Measurements from ENCODE around the gene CTNND2.

Gene CTNND2

GRCh38 chr5:11733185-11733839 lies 170.9 kb downstream of the CTNND2 start:
- POLR2A ChIA-PET: no interaction called here
- CTCF ChIA-PET: no interaction called here
- no peak for TF ChIP-seq CTBP1 (IDR thresholded peaks at IDR 0.05; ENCODE audit: borderline replicate concordance)
- TF ChIP-seq TARDBP (IDR thresholded peaks at IDR 0.05): no peak
- no peak for TF ChIP-seq SUZ12 (IDR thresholded peaks at IDR 0.05)
- TF ChIP-seq BHLHE40 (IDR thresholded peaks at IDR 0.05; ENCODE audit: borderline replicate concordance): no peak
- no peak for TF ChIP-seq FOXK2 (IDR thresholded peaks at IDR 0.05)
- TF ChIP-seq ARNT (IDR thresholded peaks at IDR 0.05): no peak
- TF ChIP-seq NFRKB (IDR thresholded peaks at IDR 0.05): no peak
- no peak for TF ChIP-seq L3MBTL2 (conservative IDR thresholded peaks at IDR 0.05)
- TF ChIP-seq SP1 (IDR thresholded peaks at IDR 0.05): no peak
- TF ChIP-seq FOXA1 (IDR thresholded peaks at IDR 0.05): no peak
- no peak for TF ChIP-seq ELF4 (IDR thresholded peaks at IDR 0.05)
- TF ChIP-seq LEF1 (IDR thresholded peaks at IDR 0.05; ENCODE audit: borderline replicate concordance): no peak
- no peak for TF ChIP-seq ZNF384 (IDR thresholded peaks at IDR 0.05)
- TF ChIP-seq HDGF (IDR thresholded peaks at IDR 0.05; ENCODE audit: borderline replicate concordance): no peak

GRCh38 chr5:11724940-11725339 lies 179.3 kb downstream of the CTNND2 start:
- no peak for DNase-seq (ENCODE audit: extremely low spot score)
- CTCF ChIA-PET: no interaction called here
- POLR2A ChIA-PET: no interaction called here
- TF ChIP-seq FOXK2 (IDR thresholded peaks at IDR 0.05) (no peak), NFRKB (IDR thresholded peaks at IDR 0.05) (no peak), CTBP1 (IDR thresholded peaks at IDR 0.05; ENCODE audit: borderline replicate concordance) (no peak), ZNF384 (IDR thresholded peaks at IDR 0.05) (no peak), FOXA1 (IDR thresholded peaks at IDR 0.05) (no peak), FOXM1 (IDR thresholded peaks at IDR 0.05; ENCODE audit: borderline replicate concordance) (no peak), L3MBTL2 (conservative IDR thresholded peaks at IDR 0.05) (no peak), ARNT (IDR thresholded peaks at IDR 0.05) (no peak)
- TF ChIP-seq, protein P1, sequence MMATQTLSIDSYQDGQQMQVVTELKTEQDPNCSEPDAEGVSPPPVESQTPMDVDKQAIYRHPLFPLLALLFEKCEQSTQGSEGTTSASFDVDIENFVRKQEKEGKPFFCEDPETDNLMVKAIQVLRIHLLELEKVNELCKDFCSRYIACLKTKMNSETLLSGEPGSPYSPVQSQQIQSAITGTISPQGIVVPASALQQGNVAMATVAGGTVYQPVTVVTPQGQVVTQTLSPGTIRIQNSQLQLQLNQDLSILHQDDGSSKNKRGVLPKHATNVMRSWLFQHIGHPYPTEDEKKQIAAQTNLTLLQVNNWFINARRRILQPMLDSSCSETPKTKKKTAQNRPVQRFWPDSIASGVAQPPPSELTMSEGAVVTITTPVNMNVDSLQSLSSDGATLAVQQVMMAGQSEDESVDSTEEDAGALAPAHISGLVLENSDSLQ (IDR thresholded peaks at IDR 0.05): no peak

More at GRCh38 chr5:11733185-11733839, 170.9 kb downstream of the CTNND2 start:
- no peak for DNase-seq (ENCODE audit: extremely low spot score)

DNA sequence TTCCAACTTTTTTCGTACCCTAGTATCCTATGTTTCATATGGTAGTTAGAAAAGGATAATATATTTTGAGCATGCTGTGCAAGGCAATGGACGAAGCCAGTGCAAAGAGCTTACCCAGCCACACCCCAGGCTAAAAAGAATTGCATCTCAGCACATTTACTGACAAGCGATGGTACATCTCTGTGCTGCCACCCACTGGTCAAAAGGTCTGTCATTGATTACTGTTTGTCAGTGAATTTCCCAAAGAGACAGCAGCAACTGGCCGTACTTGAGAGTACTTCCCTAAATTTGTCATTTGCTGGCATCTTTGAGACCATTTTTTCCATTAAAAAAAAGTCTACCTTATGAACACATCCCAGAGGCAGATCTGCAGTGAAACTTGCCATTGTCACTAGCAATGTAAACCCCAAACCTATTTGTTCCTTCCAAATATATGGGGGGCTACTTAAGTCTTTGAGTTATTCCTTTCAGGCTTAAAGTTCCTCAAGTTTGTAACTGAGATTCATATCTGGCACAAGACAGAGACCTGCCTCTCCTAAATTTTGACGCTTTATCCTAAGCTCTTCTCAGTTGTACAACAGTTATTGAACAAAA lies 184.3 kb downstream of the CTNND2 start:
- peak; percentile 18 for DNase-seq (ENCODE audit: extremely low spot score)
- POLR2A ChIA-PET: no interaction called here
- CTCF ChIA-PET: no interaction called here
- no peak for TF ChIP-seq BHLHE40 (IDR thresholded peaks at IDR 0.05; ENCODE audit: borderline replicate concordance)
- TF ChIP-seq L3MBTL2 (conservative IDR thresholded peaks at IDR 0.05): no peak
- no peak for TF ChIP-seq FOXM1 (IDR thresholded peaks at IDR 0.05; ENCODE audit: borderline replicate concordance)
- TF ChIP-seq SP1 (IDR thresholded peaks at IDR 0.05): no peak
- TF ChIP-seq HDGF (IDR thresholded peaks at IDR 0.05; ENCODE audit: borderline replicate concordance): no peak
- no peak for TF ChIP-seq TARDBP (IDR thresholded peaks at IDR 0.05)
- TF ChIP-seq ZNF384 (IDR thresholded peaks at IDR 0.05): no peak
- TF ChIP-seq ELF4 (IDR thresholded peaks at IDR 0.05): no peak
- TF ChIP-seq CTBP1 (IDR thresholded peaks at IDR 0.05; ENCODE audit: borderline replicate concordance): no peak
- TF ChIP-seq, protein P1 (IDR thresholded peaks at IDR 0.05): no peak
- TF ChIP-seq LEF1 (IDR thresholded peaks at IDR 0.05; ENCODE audit: borderline replicate concordance): no peak
- no peak for TF ChIP-seq NFRKB (IDR thresholded peaks at IDR 0.05)
- no peak for TF ChIP-seq ARNT (IDR thresholded peaks at IDR 0.05)
- TF ChIP-seq SUZ12 (IDR thresholded peaks at IDR 0.05): no peak
- no peak for TF ChIP-seq FOXA1 (IDR thresholded peaks at IDR 0.05)
- no peak for TF ChIP-seq FOXK2 (IDR thresholded peaks at IDR 0.05)

- CTCF ChIA-PET: no interaction called here
These were observed 188.6 kb downstream of the CTNND2 start for GRCh38 chr5:11715461-11716196.

DNA sequence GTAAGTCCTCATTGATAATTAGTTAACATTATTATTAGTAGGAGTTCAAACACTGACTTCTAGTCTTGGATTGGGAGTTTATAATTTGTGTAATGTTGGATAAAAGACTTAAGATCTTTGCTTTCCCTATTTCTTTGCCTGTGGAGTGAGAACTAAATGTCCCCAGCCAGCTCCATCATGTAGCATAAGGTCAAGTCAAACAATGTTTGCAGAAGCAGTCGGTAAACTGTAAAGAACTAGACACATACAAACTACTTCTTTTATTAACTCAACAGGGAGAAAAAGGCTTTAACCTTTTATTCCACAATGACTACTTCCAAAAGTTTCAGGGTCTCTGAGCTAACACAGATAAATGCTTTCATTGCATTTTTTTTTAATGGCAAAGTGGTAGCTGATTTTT lies 192.3 kb downstream of the CTNND2 start:
- ChIA-PET POLR2A (no interaction called here), CTCF (no interaction called here)
- DNase-seq (ENCODE audit: extremely low spot score): no peak
- TF ChIP-seq ZNF384 (IDR thresholded peaks at IDR 0.05): no peak
- no peak for TF ChIP-seq BHLHE40 (IDR thresholded peaks at IDR 0.05; ENCODE audit: borderline replicate concordance)
- no peak for TF ChIP-seq ARNT (IDR thresholded peaks at IDR 0.05)
- no peak for TF ChIP-seq NFRKB (IDR thresholded peaks at IDR 0.05)
- no peak for TF ChIP-seq TARDBP (IDR thresholded peaks at IDR 0.05)
- no peak for TF ChIP-seq FOXA1 (IDR thresholded peaks at IDR 0.05)

More at GRCh38 chr5:11715461-11716196, 188.6 kb downstream of the CTNND2 start:
- POLR2A ChIA-PET: no interaction called here
- DNase-seq (ENCODE audit: extremely low spot score): no peak
- TF ChIP-seq ELF4 (IDR thresholded peaks at IDR 0.05) (no peak), LEF1 (IDR thresholded peaks at IDR 0.05; ENCODE audit: borderline replicate concordance) (no peak), L3MBTL2 (conservative IDR thresholded peaks at IDR 0.05) (no peak), FOXA1 (IDR thresholded peaks at IDR 0.05) (no peak), NFRKB (IDR thresholded peaks at IDR 0.05) (no peak), BHLHE40 (IDR thresholded peaks at IDR 0.05; ENCODE audit: borderline replicate concordance) (no peak), HDGF (IDR thresholded peaks at IDR 0.05; ENCODE audit: borderline replicate concordance) (no peak), TARDBP (IDR thresholded peaks at IDR 0.05) (no peak), CTBP1 (IDR thresholded peaks at IDR 0.05; ENCODE audit: borderline replicate concordance) (no peak), SUZ12 (IDR thresholded peaks at IDR 0.05) (no peak), ARNT (IDR thresholded peaks at IDR 0.05) (no peak)
- TF ChIP-seq, protein P1 (IDR thresholded peaks at IDR 0.05): no peak

Measured in HEK293T (cell line).